GM23338 (cell line): ENCODE data around the gene AAGAB. TPM values are rescaled to one million over a fixed set of nuclear protein-coding genes. Genes with fewer than 3 reads are reported as not detected.

Source experiments
- ATAC-seq: fragments of 200-7000 bp; cut with Tn5 transposase; 3 replicates; pipeline ENCODE4 v1.9.1; 2020
- DNase-seq: peaks from one replicate; pipeline ENCODE4 v3.0.0-alpha.2; 2015; ENCODE audit warnings: low spot score
- H2AFZ ChIP-seq: fragments of 200-600 bp; sonication (generic); 2 replicates; pipeline ENCODE4 v1.8.0; 2016; ENCODE audit warnings: antibody characterized with exemption, mild to moderate bottlenecking, moderate library complexity
- H3F3A ChIP-seq: fragments of 200-600 bp; sonication (generic); replicated peaks from 2 replicates; pipeline ENCODE4 v1.8.0; 2017; ENCODE audit warnings: antibody characterized with exemption, mixed run types, low read depth
- H3K27ac ChIP-seq: fragments of 200-600 bp; sonication (generic); 2 replicates; pipeline ENCODE4 v1.6.1; 2016; ENCODE audit warnings: low read depth
- H3K27me3 ChIP-seq: fragments of 200-600 bp; sonication (generic); 2 replicates; pipeline ENCODE4 v1.8.0; 2016; ENCODE audit warnings: mild to moderate bottlenecking, mixed run types, moderate library complexity; ENCODE audit not compliant: insufficient read depth
- H3K36me3 ChIP-seq: fragments of 200-600 bp; sonication (generic); 2 replicates; pipeline ENCODE4 v1.8.0; 2016; ENCODE audit warnings: mild to moderate bottlenecking; ENCODE audit not compliant: insufficient read depth
- H3K4me1 ChIP-seq: fragments of 200-600 bp; sonication (generic); 2 replicates; pipeline ENCODE4 v1.8.0; 2016; ENCODE audit warnings: mild to moderate bottlenecking, moderate library complexity; ENCODE audit not compliant: insufficient read depth
- H3K4me2 ChIP-seq: fragments of 200-600 bp; sonication (generic); 2 replicates; pipeline ENCODE4 v1.7.1; 2017; ENCODE audit warnings: mixed run types
- H3K4me3 ChIP-seq: fragments of 200-600 bp; sonication (generic); 2 replicates; pipeline ENCODE4 v1.6.1; 2016; ENCODE audit warnings: mixed run types
- H3K79me2 ChIP-seq: fragments of 200-600 bp; sonication (generic); replicated peaks from 2 replicates; pipeline ENCODE4 v1.8.0; 2017; ENCODE audit warnings: mild to moderate bottlenecking; ENCODE audit not compliant: insufficient read depth
- H3K9me2 ChIP-seq: fragments of 200-600 bp; sonication (generic); 2 replicates; pipeline ENCODE4 v1.8.0; 2017; ENCODE audit not compliant: insufficient read depth
- H4K20me1 ChIP-seq: fragments of 200-600 bp; sonication (generic); replicated peaks from 2 replicates; pipeline ENCODE4 v1.8.0; 2017; ENCODE audit warnings: mild to moderate bottlenecking; ENCODE audit not compliant: insufficient read depth
- H3K27ac Mint-ChIP-seq: 2 replicates; pipeline ENCODE4 v1.8.0; 2020; ENCODE audit warnings: inconsistent platforms, mild to moderate bottlenecking, moderate library complexity, mixed read lengths
- H3K27me3 Mint-ChIP-seq: 3 replicates; pipeline ENCODE4 v1.8.0; 2022; ENCODE audit warnings: low read depth, mild to moderate bottlenecking, moderate library complexity, mixed read lengths, inconsistent platforms; ENCODE audit not compliant: insufficient read depth, poor library complexity
- H3K36me3 Mint-ChIP-seq: 3 replicates; pipeline ENCODE4 v1.8.0; 2021; ENCODE audit warnings: low read depth, mild to moderate bottlenecking, inconsistent platforms, moderate library complexity, mixed read lengths
- H3K4me1 Mint-ChIP-seq: 3 replicates; pipeline ENCODE4 v1.8.0; 2020; ENCODE audit warnings: mild to moderate bottlenecking, inconsistent platforms, mixed read lengths
- H3K4me3 Mint-ChIP-seq: 3 replicates; pipeline ENCODE4 v1.8.0; 2021; ENCODE audit warnings: moderate library complexity, mild to moderate bottlenecking, inconsistent platforms, mixed read lengths
- H3K9me3 Mint-ChIP-seq: 3 replicates; pipeline ENCODE4 v1.8.0; 2020; ENCODE audit warnings: moderate library complexity, mild to moderate bottlenecking, inconsistent platforms, mixed read lengths
- CREB1 ChIP-seq: fragments of 250-450 bp; sonication (Bioruptor Pico); IDR thresholded peaks from 2 replicates; pipeline ENCODE4 v1.5.0; 2020; ENCODE audit warnings: low read depth, mild to moderate bottlenecking, moderate library complexity
- EZH2 ChIP-seq: fragments of 200-600 bp; sonication (generic); IDR thresholded peaks from one replicate; pipeline ENCODE4 v1.8.0; 2017; ENCODE audit warnings: antibody characterized with exemption, mild to moderate bottlenecking, low read depth; ENCODE audit not compliant: unreplicated experiment
- EZH2phosphoT487 ChIP-seq: fragments of 200-600 bp; sonication (generic); IDR thresholded peaks from one replicate; pipeline ENCODE4 v1.8.1; 2018; ENCODE audit warnings: antibody characterized with exemption; ENCODE audit not compliant: unreplicated experiment
- JUNB ChIP-seq: IDR thresholded peaks from one replicate; pipeline ENCODE4 v1.6.1; 2016; ENCODE audit warnings: antibody characterized with exemption; ENCODE audit not compliant: unreplicated experiment
- NANOG ChIP-seq: IDR thresholded peaks from 2 replicates; pipeline ENCODE4 v1.6.1; 2016; ENCODE audit warnings: antibody characterized with exemption, borderline replicate concordance
- POLR2AphosphoS5 ChIP-seq: IDR thresholded peaks from 2 replicates; pipeline ENCODE4 v1.6.1; 2016; ENCODE audit warnings: antibody characterized with exemption, low read depth
- STAT1 ChIP-seq: IDR thresholded peaks from one replicate; pipeline ENCODE4 v1.6.1; 2016; ENCODE audit warnings: antibody characterized with exemption; ENCODE audit not compliant: unreplicated experiment
- ZNF114 ChIP-seq: fragments of 250-450 bp; sonication (Bioruptor Pico); IDR thresholded peaks from 2 replicates; pipeline ENCODE4 v1.5.0; 2020; ENCODE audit warnings: mild to moderate bottlenecking, moderate library complexity
- ZNF331 ChIP-seq: fragments of 250-450 bp; sonication (Bioruptor Pico); IDR thresholded peaks from 2 replicates; pipeline ENCODE4 v1.5.0; 2020; ENCODE audit warnings: low read depth, mild to moderate bottlenecking, moderate library complexity
- polyA plus RNA-seq: library from polyadenylated mRNA; unstranded; fragments of >200 nt; fragmentation: Nextera tagmentation; extraction: Ambion mirVana; gene quantifications from 2 replicates; pipeline ENCODE4 v1.2.1, GENCODE V29; 2016
- total RNA-seq: library from RNA; depleted of rRNA; stranded (reverse); fragments of >200 nt; shearing (Covaris generic); gene quantifications from 2 replicates; pipeline ENCODE4 v1.2.3, GENCODE V29; 2014
- TF ChIP-seq, protein P1 (sequence below): fragments of 250-450 bp; sonication (Bioruptor Pico); IDR thresholded peaks from 2 replicates; pipeline ENCODE4 v1.5.0; 2020; ENCODE audit warnings: mild to moderate bottlenecking, moderate library complexity
- TF ChIP-seq, protein P2 (sequence below): IDR thresholded peaks from 2 replicates; pipeline ENCODE4 v1.6.1; 2016; ENCODE audit warnings: antibody characterized with exemption
- TF ChIP-seq, protein P3 (sequence below), 2 experiments: fragments of 200-600 bp in 1 of 2; sonication (generic) in 1 of 2; conservative IDR thresholded peaks; 2 replicates each; pipeline versions ENCODE4 v1.5.1 to v1.6.1; 2016 to 2017; ENCODE audit warnings: antibody characterized with exemption in 2 of 2, low read depth in 2 of 2, mild to moderate bottlenecking in 2 of 2, moderate library complexity in 1 of 2
- TF ChIP-seq, protein P4 (sequence below): IDR thresholded peaks from one replicate; pipeline ENCODE4 v1.6.1; 2018; ENCODE audit warnings: antibody characterized with exemption; ENCODE audit not compliant: unreplicated experiment

The AAGAB gene
- total and polyA plus RNA-seq, 2 experiments from 2014 or later: 20.8 to 42.8 TPM

DNA sequence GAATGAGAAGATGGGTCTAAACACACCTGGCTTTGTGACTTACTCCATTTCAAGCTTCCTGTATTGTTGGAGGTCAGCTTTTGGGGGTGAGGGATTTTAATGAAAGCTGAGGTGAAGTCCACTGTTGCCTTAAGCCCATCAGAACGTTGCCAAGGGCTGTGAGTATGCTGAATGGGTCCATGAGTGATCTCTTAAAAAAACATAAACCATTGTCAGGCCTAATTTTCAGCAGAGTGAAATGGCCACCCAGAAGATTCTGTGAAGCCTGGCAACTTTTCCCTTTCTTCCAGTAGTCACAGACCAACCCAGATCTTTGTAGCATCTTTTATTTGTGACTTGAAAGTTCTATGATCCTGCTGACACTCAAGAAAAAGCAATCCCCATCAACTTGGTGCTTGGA, 102.0 kb downstream of the AAGAB start:
- peaks cover 17% of the 10 kb centered on the region for H3F3A ChIP-seq
- no peaks in the 10 kb centered on the region for H3K9me2 ChIP-seq
- 0 out of 2 replicates have a peak, but pooled peaks cover 4% of the 10 kb centered on the region for H3K27me3 ChIP-seq
- Mint-ChIP-seq H3K9me3 (peaks cover 3% of the 10 kb centered on the region; the same call in 1 of the 3 replicates), H3K4me1 (peaks cover 49% of the 10 kb centered on the region), H3K36me3 (no peaks in the 10 kb centered on the region; the same call in 2 of the 3 replicates), H3K27ac (peak overlapping the region; percentile 58; the same call in 1 of the 2 replicates), H3K4me3 (no peak overlapping the region), H3K27me3 (no peaks in the 10 kb centered on the region)
- H3K4me1 ChIP-seq: peaks cover 50% of the 10 kb centered on the region
- H3K4me2 ChIP-seq: 0 out of 2 replicates have a peak overlapping the region, but pooled peaks have one; percentile 52
- TF ChIP-seq CREB1 (CRISPR knock-in tag) (no peak), EZH2 (no peak), ZNF331 (CRISPR knock-in tag) (no peak), ZNF114 (CRISPR knock-in tag) (no peak), POLR2AphosphoS5 (no peak), STAT1 (no peak), EZH2phosphoT487 (no peak), JUNB (no peak), NANOG (no peak)
- TF ChIP-seq, protein P1, sequence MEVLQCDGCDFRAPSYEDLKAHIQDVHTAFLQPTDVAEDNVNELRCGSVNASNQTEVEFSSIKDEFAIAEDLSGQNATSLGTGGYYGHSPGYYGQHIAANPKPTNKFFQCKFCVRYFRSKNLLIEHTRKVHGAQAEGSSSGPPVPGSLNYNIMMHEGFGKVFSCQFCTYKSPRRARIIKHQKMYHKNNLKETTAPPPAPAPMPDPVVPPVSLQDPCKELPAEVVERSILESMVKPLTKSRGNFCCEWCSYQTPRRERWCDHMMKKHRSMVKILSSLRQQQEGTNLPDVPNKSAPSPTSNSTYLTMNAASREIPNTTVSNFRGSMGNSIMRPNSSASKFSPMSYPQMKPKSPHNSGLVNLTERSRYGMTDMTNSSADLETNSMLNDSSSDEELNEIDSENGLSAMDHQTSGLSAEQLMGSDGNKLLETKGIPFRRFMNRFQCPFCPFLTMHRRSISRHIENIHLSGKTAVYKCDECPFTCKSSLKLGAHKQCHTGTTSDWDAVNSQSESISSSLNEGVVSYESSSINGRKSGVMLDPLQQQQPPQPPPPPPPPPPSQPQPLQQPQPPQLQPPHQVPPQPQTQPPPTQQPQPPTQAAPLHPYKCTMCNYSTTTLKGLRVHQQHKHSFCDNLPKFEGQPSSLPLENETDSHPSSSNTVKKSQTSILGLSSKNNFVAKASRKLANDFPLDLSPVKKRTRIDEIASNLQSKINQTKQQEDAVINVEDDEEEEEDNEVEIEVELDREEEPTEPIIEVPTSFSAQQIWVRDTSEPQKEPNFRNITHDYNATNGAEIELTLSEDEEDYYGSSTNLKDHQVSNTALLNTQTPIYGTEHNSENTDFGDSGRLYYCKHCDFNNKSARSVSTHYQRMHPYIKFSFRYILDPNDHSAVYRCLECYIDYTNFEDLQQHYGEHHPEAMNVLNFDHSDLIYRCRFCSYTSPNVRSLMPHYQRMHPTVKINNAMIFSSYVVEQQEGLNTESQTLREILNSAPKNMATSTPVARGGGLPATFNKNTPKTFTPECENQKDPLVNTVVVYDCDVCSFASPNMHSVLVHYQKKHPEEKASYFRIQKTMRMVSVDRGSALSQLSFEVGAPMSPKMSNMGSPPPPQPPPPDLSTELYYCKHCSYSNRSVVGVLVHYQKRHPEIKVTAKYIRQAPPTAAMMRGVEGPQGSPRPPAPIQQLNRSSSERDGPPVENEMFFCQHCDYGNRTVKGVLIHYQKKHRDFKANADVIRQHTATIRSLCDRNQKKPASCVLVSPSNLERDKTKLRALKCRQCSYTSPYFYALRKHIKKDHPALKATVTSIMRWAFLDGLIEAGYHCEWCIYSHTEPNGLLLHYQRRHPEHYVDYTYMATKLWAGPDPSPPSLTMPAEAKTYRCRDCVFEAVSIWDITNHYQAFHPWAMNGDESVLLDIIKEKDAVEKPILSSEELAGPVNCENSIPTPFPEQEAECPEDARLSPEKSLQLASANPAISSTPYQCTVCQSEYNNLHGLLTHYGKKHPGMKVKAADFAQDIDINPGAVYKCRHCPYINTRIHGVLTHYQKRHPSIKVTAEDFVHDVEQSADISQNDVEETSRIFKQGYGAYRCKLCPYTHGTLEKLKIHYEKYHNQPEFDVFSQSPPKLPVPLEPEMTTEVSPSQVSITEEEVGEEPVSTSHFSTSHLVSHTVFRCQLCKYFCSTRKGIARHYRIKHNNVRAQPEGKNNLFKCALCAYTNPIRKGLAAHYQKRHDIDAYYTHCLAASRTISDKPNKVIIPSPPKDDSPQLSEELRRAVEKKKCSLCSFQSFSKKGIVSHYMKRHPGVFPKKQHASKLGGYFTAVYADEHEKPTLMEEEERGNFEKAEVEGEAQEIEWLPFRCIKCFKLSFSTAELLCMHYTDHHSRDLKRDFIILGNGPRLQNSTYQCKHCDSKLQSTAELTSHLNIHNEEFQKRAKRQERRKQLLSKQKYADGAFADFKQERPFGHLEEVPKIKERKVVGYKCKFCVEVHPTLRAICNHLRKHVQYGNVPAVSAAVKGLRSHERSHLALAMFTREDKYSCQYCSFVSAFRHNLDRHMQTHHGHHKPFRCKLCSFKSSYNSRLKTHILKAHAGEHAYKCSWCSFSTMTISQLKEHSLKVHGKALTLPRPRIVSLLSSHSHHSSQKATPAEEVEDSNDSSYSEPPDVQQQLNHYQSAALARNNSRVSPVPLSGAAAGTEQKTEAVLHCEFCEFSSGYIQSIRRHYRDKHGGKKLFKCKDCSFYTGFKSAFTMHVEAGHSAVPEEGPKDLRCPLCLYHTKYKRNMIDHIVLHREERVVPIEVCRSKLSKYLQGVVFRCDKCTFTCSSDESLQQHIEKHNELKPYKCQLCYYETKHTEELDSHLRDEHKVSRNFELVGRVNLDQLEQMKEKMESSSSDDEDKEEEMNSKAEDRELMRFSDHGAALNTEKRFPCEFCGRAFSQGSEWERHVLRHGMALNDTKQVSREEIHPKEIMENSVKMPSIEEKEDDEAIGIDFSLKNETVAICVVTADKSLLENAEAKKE (CRISPR knock-in tag): no peak
- TF ChIP-seq, protein P2, sequence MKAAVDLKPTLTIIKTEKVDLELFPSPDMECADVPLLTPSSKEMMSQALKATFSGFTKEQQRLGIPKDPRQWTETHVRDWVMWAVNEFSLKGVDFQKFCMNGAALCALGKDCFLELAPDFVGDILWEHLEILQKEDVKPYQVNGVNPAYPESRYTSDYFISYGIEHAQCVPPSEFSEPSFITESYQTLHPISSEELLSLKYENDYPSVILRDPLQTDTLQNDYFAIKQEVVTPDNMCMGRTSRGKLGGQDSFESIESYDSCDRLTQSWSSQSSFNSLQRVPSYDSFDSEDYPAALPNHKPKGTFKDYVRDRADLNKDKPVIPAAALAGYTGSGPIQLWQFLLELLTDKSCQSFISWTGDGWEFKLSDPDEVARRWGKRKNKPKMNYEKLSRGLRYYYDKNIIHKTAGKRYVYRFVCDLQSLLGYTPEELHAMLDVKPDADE: no peak
- TF ChIP-seq, protein P3, sequence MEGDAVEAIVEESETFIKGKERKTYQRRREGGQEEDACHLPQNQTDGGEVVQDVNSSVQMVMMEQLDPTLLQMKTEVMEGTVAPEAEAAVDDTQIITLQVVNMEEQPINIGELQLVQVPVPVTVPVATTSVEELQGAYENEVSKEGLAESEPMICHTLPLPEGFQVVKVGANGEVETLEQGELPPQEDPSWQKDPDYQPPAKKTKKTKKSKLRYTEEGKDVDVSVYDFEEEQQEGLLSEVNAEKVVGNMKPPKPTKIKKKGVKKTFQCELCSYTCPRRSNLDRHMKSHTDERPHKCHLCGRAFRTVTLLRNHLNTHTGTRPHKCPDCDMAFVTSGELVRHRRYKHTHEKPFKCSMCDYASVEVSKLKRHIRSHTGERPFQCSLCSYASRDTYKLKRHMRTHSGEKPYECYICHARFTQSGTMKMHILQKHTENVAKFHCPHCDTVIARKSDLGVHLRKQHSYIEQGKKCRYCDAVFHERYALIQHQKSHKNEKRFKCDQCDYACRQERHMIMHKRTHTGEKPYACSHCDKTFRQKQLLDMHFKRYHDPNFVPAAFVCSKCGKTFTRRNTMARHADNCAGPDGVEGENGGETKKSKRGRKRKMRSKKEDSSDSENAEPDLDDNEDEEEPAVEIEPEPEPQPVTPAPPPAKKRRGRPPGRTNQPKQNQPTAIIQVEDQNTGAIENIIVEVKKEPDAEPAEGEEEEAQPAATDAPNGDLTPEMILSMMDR (conservative IDR thresholded peaks at IDR 0.05; ENCODE audit: low read depth in 2 of 2): no peak
- TF ChIP-seq, protein P4, sequence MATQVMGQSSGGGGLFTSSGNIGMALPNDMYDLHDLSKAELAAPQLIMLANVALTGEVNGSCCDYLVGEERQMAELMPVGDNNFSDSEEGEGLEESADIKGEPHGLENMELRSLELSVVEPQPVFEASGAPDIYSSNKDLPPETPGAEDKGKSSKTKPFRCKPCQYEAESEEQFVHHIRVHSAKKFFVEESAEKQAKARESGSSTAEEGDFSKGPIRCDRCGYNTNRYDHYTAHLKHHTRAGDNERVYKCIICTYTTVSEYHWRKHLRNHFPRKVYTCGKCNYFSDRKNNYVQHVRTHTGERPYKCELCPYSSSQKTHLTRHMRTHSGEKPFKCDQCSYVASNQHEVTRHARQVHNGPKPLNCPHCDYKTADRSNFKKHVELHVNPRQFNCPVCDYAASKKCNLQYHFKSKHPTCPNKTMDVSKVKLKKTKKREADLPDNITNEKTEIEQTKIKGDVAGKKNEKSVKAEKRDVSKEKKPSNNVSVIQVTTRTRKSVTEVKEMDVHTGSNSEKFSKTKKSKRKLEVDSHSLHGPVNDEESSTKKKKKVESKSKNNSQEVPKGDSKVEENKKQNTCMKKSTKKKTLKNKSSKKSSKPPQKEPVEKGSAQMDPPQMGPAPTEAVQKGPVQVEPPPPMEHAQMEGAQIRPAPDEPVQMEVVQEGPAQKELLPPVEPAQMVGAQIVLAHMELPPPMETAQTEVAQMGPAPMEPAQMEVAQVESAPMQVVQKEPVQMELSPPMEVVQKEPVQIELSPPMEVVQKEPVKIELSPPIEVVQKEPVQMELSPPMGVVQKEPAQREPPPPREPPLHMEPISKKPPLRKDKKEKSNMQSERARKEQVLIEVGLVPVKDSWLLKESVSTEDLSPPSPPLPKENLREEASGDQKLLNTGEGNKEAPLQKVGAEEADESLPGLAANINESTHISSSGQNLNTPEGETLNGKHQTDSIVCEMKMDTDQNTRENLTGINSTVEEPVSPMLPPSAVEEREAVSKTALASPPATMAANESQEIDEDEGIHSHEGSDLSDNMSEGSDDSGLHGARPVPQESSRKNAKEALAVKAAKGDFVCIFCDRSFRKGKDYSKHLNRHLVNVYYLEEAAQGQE: no peak
- H4K20me1 ChIP-seq: no peaks in the 10 kb centered on the region
- no peak overlapping the region for H2AFZ ChIP-seq
- no peaks in the 10 kb centered on the region for H3K36me3 ChIP-seq
- H3K27ac ChIP-seq: peak overlapping the region; percentile 22; the same call in 1 of the 2 replicates
- no peak for DNase-seq
- no peak overlapping the region for H3K4me3 ChIP-seq
- no peak for ATAC-seq
- H3K79me2 ChIP-seq: 0 out of 2 replicates have a peak, but pooled peaks cover 13% of the 10 kb centered on the region
